PC-9 (cell line): ENCODE data around the gene SDCCAG8. TPM values are rescaled to one million over a fixed set of nuclear protein-coding genes. Genes with fewer than 3 reads are reported as not detected.

Experiments used
- BruUV-seq: library from RNA; stranded (reverse); fragments of 400-500 nt; replicated peaks from 2 replicates; lab custom pipeline; 2021; lab: Mats Ljungman, UMichigan
- CTCF ChIA-PET: fragments of 300-600 bp; sonication (Branson Sonifier 250); formaldehyde crosslinking; loops from one replicate; lab custom pipeline; 2022; ENCODE audit warnings: antibody characterized with exemption; lab: Charles Lee
- POLR2A ChIA-PET: fragments of 300-600 bp; sonication (Branson Sonifier 250); formaldehyde crosslinking; loops from one replicate; lab custom pipeline; 2022; ENCODE audit warnings: antibody characterized with exemption; ENCODE audit not compliant: unreplicated experiment; lab: Charles Lee
- DNase-seq, 2 experiments: peaks; one replicate each; pipeline versions ENCODE4 v3.0.0 to v3.0.0-alpha.2; 2015 to 2022; ENCODE audit warnings: mixed read lengths in 1 of 2
- H2AFZ ChIP-seq: fragments of 200-600 bp; sonication (generic); 2 replicates; pipeline ENCODE4 v1.8.1; 2017; ENCODE audit warnings: antibody characterized with exemption
- H3F3A ChIP-seq: fragments of 200-600 bp; sonication (generic); 2 replicates; pipeline ENCODE4 v1.8.1; 2017; ENCODE audit warnings: antibody characterized with exemption, mild to moderate bottlenecking, low read depth; ENCODE audit not compliant: insufficient read depth
- H3K27ac ChIP-seq: fragments of 200-600 bp; sonication (generic); 2 replicates; pipeline ENCODE4 v1.6.1; 2016; ENCODE audit warnings: mixed run types
- H3K27me3 ChIP-seq: fragments of 200-600 bp; sonication (generic); 2 replicates; pipeline ENCODE4 v1.6.1; 2016; ENCODE audit warnings: low read depth, mixed run types; ENCODE audit not compliant: insufficient read depth
- H3K36me3 ChIP-seq: fragments of 200-600 bp; sonication (generic); 2 replicates; pipeline ENCODE4 v1.6.1; 2016; ENCODE audit warnings: low read depth, mixed run types
- H3K4me1 ChIP-seq: fragments of 200-600 bp; sonication (generic); replicated peaks from 2 replicates; pipeline ENCODE4 v1.6.1; 2016; ENCODE audit warnings: mixed run types; ENCODE audit not compliant: insufficient read depth
- H3K4me2 ChIP-seq: fragments of 200-600 bp; sonication (generic); 2 replicates; pipeline ENCODE4 v1.6.1; 2017; ENCODE audit warnings: mixed run types
- H3K4me3 ChIP-seq: fragments of 200-600 bp; sonication (generic); 2 replicates; pipeline ENCODE4 v1.6.1; 2016; ENCODE audit warnings: mixed run types
- H3K79me2 ChIP-seq: fragments of 200-600 bp; sonication (generic); 2 replicates; pipeline ENCODE4 v1.6.1; 2017; ENCODE audit warnings: low read depth, mixed run types
- H3K9me2 ChIP-seq: fragments of 200-600 bp; sonication (generic); 2 replicates; pipeline ENCODE4 v1.8.1; 2017; ENCODE audit warnings: mild to moderate bottlenecking; ENCODE audit not compliant: insufficient read depth
- H3K9me3 ChIP-seq: fragments of 200-600 bp; sonication (generic); 2 replicates; pipeline ENCODE4 v1.8.1; 2016; ENCODE audit warnings: low read depth; ENCODE audit not compliant: insufficient read depth
- H4K20me1 ChIP-seq: fragments of 200-600 bp; sonication (generic); 2 replicates; pipeline ENCODE4 v1.8.1; 2017; ENCODE audit not compliant: insufficient read depth
- CTCF ChIP-seq: fragments of 200-600 bp; sonication (generic); conservative IDR thresholded peaks from 2 replicates; pipeline ENCODE4 v1.6.1; 2017; ENCODE audit warnings: mixed run types, antibody characterized with exemption, mild to moderate bottlenecking, moderate library complexity
- EZH2 ChIP-seq: fragments of 200-600 bp; sonication (generic); IDR thresholded peaks from 2 replicates; pipeline ENCODE4 v1.8.0; 2017; ENCODE audit warnings: antibody characterized with exemption, low read depth
- intact Hi-C: fragments of 100-400 bp; cut with micrococcal nuclease; formaldehyde crosslinking; loops from one replicate; pipeline ENCODE4 v1.10.0; 2022; ENCODE audit not compliant: unreplicated experiment
- total RNA-seq: library from RNA; stranded (reverse); gene quantifications from 2 replicates; pipeline ENCODE4 v1.2.3, GENCODE V29; 2021

The SDCCAG8 gene
- total RNA-seq, 1 experiment from 2014 or later, result 22.7 TPM

DNA sequence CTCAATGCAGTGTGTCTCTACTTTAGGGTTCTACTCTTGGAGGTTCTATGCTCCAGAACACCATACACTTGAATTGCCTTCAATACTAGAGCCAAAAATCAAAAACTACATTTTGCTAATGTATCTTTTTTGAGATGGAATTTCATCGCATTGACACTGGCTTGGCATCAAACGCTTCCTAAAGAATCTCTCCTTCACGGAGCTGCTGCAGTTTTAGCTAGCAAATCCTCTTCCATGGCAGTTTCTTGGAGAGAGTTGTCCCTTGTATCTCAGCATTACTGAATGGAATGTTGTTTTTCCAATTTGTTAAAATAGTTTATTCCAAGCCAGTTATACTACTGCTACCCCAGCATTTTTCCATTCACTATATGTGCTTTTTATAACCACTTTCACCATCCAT, 17.7 kb downstream of the SDCCAG8 start:
- H4K20me1 ChIP-seq, result no peaks in the 10 kb centered on the region
- H3K36me3 ChIP-seq, result peaks cover 18% of the 10 kb centered on the region
- H3F3A ChIP-seq, result peaks cover 11% of the 10 kb centered on the region
- peaks cover 17% of the 10 kb centered on the region; the same call in 1 of the 2 replicates for H3K79me2 ChIP-seq
- H3K9me2 ChIP-seq, result no peaks in the 10 kb centered on the region
- DNase-seq, result no peak
- H3K27me3 ChIP-seq, result no peaks in the 10 kb centered on the region
- ChIA-PET CTCF (no interaction called here), POLR2A (interaction anchor here (0.5 kb wide), 1 partner anchor 30 kb away, joined by 6 read pairs; no protein-coding TSS in a partner anchor)
- 0 out of 2 replicates have a peak, but pooled peaks cover 3% of the 10 kb centered on the region for H3K9me3 ChIP-seq
- no peak overlapping the region for H2AFZ ChIP-seq
- H3K4me1 ChIP-seq, result peaks cover 18% of the 10 kb centered on the region
- no TSS peak for BruUV-seq
- no peak overlapping the region for H3K4me2 ChIP-seq
- H3K27ac ChIP-seq, result no peak overlapping the region
- no peak overlapping the region for H3K4me3 ChIP-seq
- TF ChIP-seq EZH2 (no peak), CTCF (no peak)
- intact Hi-C loops, result no loop called here

DNA sequence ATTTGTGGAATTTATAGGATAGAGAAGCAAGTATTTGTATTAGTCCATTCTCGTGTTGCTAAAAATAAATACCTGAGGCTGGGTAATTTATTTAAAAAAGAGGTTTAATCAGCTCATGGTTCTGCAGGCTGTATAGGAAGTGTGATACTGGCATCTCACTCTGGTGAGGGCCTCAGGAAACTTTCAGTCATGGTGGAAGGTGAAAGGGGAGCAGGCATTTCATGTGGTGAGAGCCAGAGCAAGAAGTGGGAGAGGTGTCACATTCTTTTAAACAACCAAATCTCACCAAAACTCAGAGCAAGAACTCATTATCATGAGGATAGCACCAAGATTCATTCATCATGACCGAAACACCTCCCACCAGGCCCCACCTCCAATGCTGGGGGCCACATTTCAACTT, 18.1 kb downstream of the SDCCAG8 start:
- Histone ChIP-seq H3K9me2 (no peaks in the 10 kb centered on the region), H2AFZ (no peak overlapping the region), H3K27me3 (no peaks in the 10 kb centered on the region), H3K36me3 (peaks cover 18% of the 10 kb centered on the region), H4K20me1 (no peaks in the 10 kb centered on the region), H3K4me2 (no peak overlapping the region), H3F3A (peaks cover 6% of the 10 kb centered on the region), H3K4me3 (no peak overlapping the region), H3K9me3 (0 out of 2 replicates have a peak, but pooled peaks cover 3% of the 10 kb centered on the region), H3K27ac (no peak overlapping the region), H3K79me2 (peaks cover 17% of the 10 kb centered on the region; the same call in 1 of the 2 replicates), H3K4me1 (peaks cover 14% of the 10 kb centered on the region)
- ChIA-PET POLR2A (interaction anchor here (0.5 kb wide), 1 partner anchor 31 kb away, joined by 6 read pairs; no protein-coding TSS in a partner anchor), CTCF (no interaction called here)
- intact Hi-C loops, result no loop called here
- BruUV-seq, result no TSS peak
- no peak for DNase-seq
- TF ChIP-seq CTCF (no peak), EZH2 (no peak)

- POLR2A ChIA-PET, result no interaction called here
- Histone ChIP-seq H3K9me3 (0 out of 2 replicates have a peak, but pooled peaks cover 3% of the 10 kb centered on the region), H3K27me3 (no peaks in the 10 kb centered on the region), H3K9me2 (no peaks in the 10 kb centered on the region), H3K27ac (no peak overlapping the region), H4K20me1 (no peaks in the 10 kb centered on the region), H3K79me2 (peaks cover 5% of the 10 kb centered on the region; the same call in 1 of the 2 replicates), H3K4me1 (0 out of 2 replicates have a peak, but pooled peaks cover under 1% of the 10 kb centered on the region), H3K36me3 (peaks cover 18% of the 10 kb centered on the region), H3F3A (no peaks in the 10 kb centered on the region), H2AFZ (no peak overlapping the region), H3K4me3 (no peak overlapping the region), H3K4me2 (no peak overlapping the region)
- DNase-seq, result no peak
- BruUV-seq, result no TSS peak
- TF ChIP-seq CTCF, result no peak
- intact Hi-C loops, result no loop called here
- CTCF ChIA-PET, result interaction anchor here (0.6 kb wide), 1 partner anchor 1303 kb away, joined by 8 read pairs; no protein-coding TSS in a partner anchor
These were observed 19.5 kb downstream of the SDCCAG8 start for GRCh38 chr1:243275316-243275715.
